ENCODE measurements around the gene RHOD. TPM values are rescaled to one million over a fixed set of nuclear protein-coding genes. Genes with fewer than 3 reads are reported as not detected.

RHOD gene
- total and polyA plus RNA-seq, 12 donors = 21.9 to 103 (median 35.2) TPM

- Histone ChIP-seq H3K36me3 (no peaks in the 10 kb centered on the region), H3K27me3 (peaks cover 0 to 5% (median 0%) of the 10 kb centered on the region in 7 donors), H3K4me3 (no peak overlapping the region), H3K4me1 (no peaks in the 10 kb centered on the region), H3K27ac (no peak overlapping the region), H3K9me3 (no peaks in the 10 kb centered on the region)
- WGBS, 2 donors = 76 to 79% methylated on average over 12 of the region's 12 CpGs
- peak in 1 of 8 donors; percentile 16 for ATAC-seq
- intact Hi-C loops (cut with DNase I) = no loop called here
- no peak for TF ChIP-seq CTCF (IDR thresholded peaks at IDR 0.05)
- DNase-seq = no peak
These were observed 16.5 kb upstream of the RHOD start for GRCh38 chr11:67040147-67040546.

GRCh38 chr11:67041602-67042001 is 15.0 kb upstream of the RHOD start:
- TF ChIP-seq CTCF (IDR thresholded peaks at IDR 0.05) = no peak
- peaks cover 0 to 5% (median 0%) of the 10 kb centered on the region in 7 donors for H3K27me3 ChIP-seq
- H3K27ac ChIP-seq = no peak overlapping the region
- H3K9me3 ChIP-seq = no peaks in the 10 kb centered on the region
- no peak overlapping the region for H3K4me3 ChIP-seq
- no peaks in the 10 kb centered on the region for H3K4me1 ChIP-seq
- ATAC-seq = no peak
- no peak for DNase-seq
- intact Hi-C loops (cut with DNase I) = no loop called here
- 81 to 84% methylated on average over 3 of the region's 3 CpGs for WGBS, 2 donors
- H3K36me3 ChIP-seq = no peaks in the 10 kb centered on the region

- 78 to 82% methylated on average over 18 of the region's 18 CpGs for WGBS, 2 donors
- no peak for TF ChIP-seq CTCF (IDR thresholded peaks at IDR 0.05)
- no peaks in the 10 kb centered on the region for H3K27me3 ChIP-seq
- H3K9me3 ChIP-seq = no peaks in the 10 kb centered on the region
- ATAC-seq (no peak), DNase-seq (no peak)
- no peaks in the 10 kb centered on the region for H3K36me3 ChIP-seq
- peaks cover 0 to under 1% (median 0%) of the 10 kb centered on the region in 9 donors for H3K4me1 ChIP-seq
- no peak overlapping the region for H3K27ac ChIP-seq
- H3K4me3 ChIP-seq = no peak overlapping the region
- intact Hi-C loops (cut with DNase I) = no loop called here
These were observed 12.9 kb upstream of the RHOD start for GRCh38 chr11:67043572-67044349.

- Histone ChIP-seq H3K27ac (no peak overlapping the region), H3K9me3 (no peaks in the 10 kb centered on the region)
These were observed 12.2 kb upstream of the RHOD start for GRCh38 chr11:67044496-67044895.

More at GRCh38 chr11:67044496-67044895, 12.2 kb upstream of the RHOD start:
- no peaks in the 10 kb centered on the region for H3K36me3 ChIP-seq
- no peaks in the 10 kb centered on the region for H3K27me3 ChIP-seq
- ATAC-seq (no peak), DNase-seq (no peak)
- 78 to 90% methylated on average over 14 of the region's 14 CpGs for WGBS, 2 donors
- no peak overlapping the region for H3K4me3 ChIP-seq
- peaks cover 0 to 8% (median 0%) of the 10 kb centered on the region in 9 donors for H3K4me1 ChIP-seq
- TF ChIP-seq CTCF (IDR thresholded peaks at IDR 0.05) = no peak
- intact Hi-C loops (cut with DNase I) = no loop called here

All from heart right ventricle (tissue), 16 donors.